Endodermal cell (in vitro differentiated cells): ENCODE results near the gene MROH8. TPM values are rescaled to one million over a fixed set of nuclear protein-coding genes. Genes with fewer than 3 reads are reported as not detected.
A peak's percentile ranks its signal among the peaks of the same experiment; 100 is the strongest.

Experiments
- DNase-seq: peaks from one replicate; pipeline ENCODE4 v3.0.0-alpha.2; 2017
- H3K27ac ChIP-seq: 2 replicates; pipeline ENCODE4 v1.5.1; 2013; ENCODE audit warnings: mild to moderate bottlenecking, low read depth, low read length, moderate library complexity
- H3K27me3 ChIP-seq: 2 replicates; pipeline ENCODE4 v1.6.1; 2013; ENCODE audit warnings: mild to moderate bottlenecking, low read length, moderate library complexity; ENCODE audit not compliant: insufficient read depth, control insufficient read depth, poor library complexity, severe bottlenecking
- H3K36me3 ChIP-seq: 2 replicates; pipeline ENCODE4 v1.7.0; 2013; ENCODE audit warnings: mild to moderate bottlenecking, low read length, moderate library complexity; ENCODE audit not compliant: control insufficient read depth, insufficient read depth
- H3K4me1 ChIP-seq: one replicate; pipeline ENCODE4 v1.7.0; 2013; ENCODE audit warnings: low read length; ENCODE audit not compliant: control insufficient read depth, insufficient read depth
- H3K4me3 ChIP-seq: 2 replicates; pipeline ENCODE4 v1.5.1; 2013; ENCODE audit warnings: mild to moderate bottlenecking, low read length, moderate library complexity
- H3K9ac ChIP-seq: 2 replicates; pipeline ENCODE4 v1.6.1; 2013; ENCODE audit warnings: mild to moderate bottlenecking, low read length, moderate library complexity; ENCODE audit not compliant: poor library complexity, severe bottlenecking; ENCODE audit errors: extremely low read depth
- H3K9me3 ChIP-seq: 2 replicates; pipeline ENCODE4 v1.6.1; 2013; ENCODE audit warnings: mild to moderate bottlenecking, low read length, moderate library complexity; ENCODE audit not compliant: control insufficient read depth
- H3K27ac Mint-ChIP-seq: 2 replicates; pipeline ENCODE4 v1.8.0; 2020; ENCODE audit warnings: mixed read lengths
- H3K27me3 Mint-ChIP-seq: 2 replicates; pipeline ENCODE4 v1.8.0; 2021; ENCODE audit warnings: mild to moderate bottlenecking, mixed read lengths; ENCODE audit not compliant: insufficient read depth
- H3K36me3 Mint-ChIP-seq: 2 replicates; pipeline ENCODE4 v1.8.0; 2020; ENCODE audit warnings: low read depth, mixed read lengths
- H3K4me1 Mint-ChIP-seq: 2 replicates; pipeline ENCODE4 v1.8.0; 2020; ENCODE audit warnings: mixed read lengths
- H3K4me3 Mint-ChIP-seq: 2 replicates; pipeline ENCODE4 v1.8.0; 2020; ENCODE audit warnings: mild to moderate bottlenecking, moderate library complexity, mixed read lengths
- H3K9me3 Mint-ChIP-seq: 2 replicates; pipeline ENCODE4 v1.8.0; 2020; ENCODE audit warnings: mild to moderate bottlenecking, mixed read lengths
- CTCF ChIP-seq: fragments of 200-600 bp; sonication (generic); conservative IDR thresholded peaks from 2 replicates; pipeline ENCODE4 v1.5.0; 2021; ENCODE audit warnings: antibody characterized with exemption, mild to moderate bottlenecking
- WGBS, 2 experiments: methylation state at CpG; one replicate each; pipeline versions ENCODE4 v1.1.5 to v1.1.7; 2013; ENCODE audit warnings: missing lambda C conversion rate in 2 of 2, mixed read lengths in 1 of 2; ENCODE audit not compliant: insufficient coverage in 1 of 2, insufficient read length in 1 of 2; 5-methylcytosine and 5-hydroxymethylcytosine counted together
- total RNA-seq, 2 donors: library from RNA; stranded (reverse); fragmentation: NEBNext Ultra II Directional in 1 of 2; extraction: Animal tissue kit (Norgen Biotek cat#: 25700) in 1 of 2; gene quantifications; 2 replicates in 1 of 2; 3 replicates in 1 of 2; pipeline ENCODE4 v1.2.1, GENCODE V29; 2021

MROH8 gene
- total RNA-seq, 2 donors from 2014 or later, result 1.8 to 2.8 TPM

DNA sequence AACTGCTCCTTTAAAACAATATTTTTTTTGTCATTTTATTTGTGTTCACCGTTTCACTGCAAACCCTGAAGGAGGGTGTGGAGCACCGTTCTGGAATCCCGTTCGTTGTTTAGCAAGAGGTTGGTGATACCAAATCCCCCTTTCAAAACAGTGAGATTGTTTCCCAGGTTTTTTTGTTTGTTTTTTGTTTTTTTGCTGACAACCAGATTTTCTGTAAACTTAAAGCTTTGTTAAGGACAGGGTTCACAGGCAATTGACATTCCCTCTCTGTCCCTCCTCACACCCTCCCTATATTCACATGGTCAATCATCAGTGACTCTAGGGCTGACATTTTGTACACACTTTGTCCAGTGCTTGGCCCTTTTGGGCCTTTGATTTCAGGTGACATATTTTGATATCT is 21.0 kb upstream of the MROH8 start:
- no peak for DNase-seq
- peaks cover 69% of the 10 kb centered on the region for H3K36me3 Mint-ChIP-seq
- H3K27ac Mint-ChIP-seq, result no peak overlapping the region
- no peak overlapping the region for H3K4me3 ChIP-seq
- TF ChIP-seq CTCF, result no peak
- H3K27me3 ChIP-seq, result no peaks in the 10 kb centered on the region
- H3K4me3 Mint-ChIP-seq, result no peak overlapping the region
- H3K9me3 Mint-ChIP-seq, result no peaks in the 10 kb centered on the region
- peaks cover 87% of the 10 kb centered on the region for H3K36me3 ChIP-seq
- H3K4me1 ChIP-seq, result no peaks in the 10 kb centered on the region
- H3K9me3 ChIP-seq, result no peaks in the 10 kb centered on the region
- H3K9ac ChIP-seq, result no peak overlapping the region
- H3K4me1 Mint-ChIP-seq, result peaks cover 1% of the 10 kb centered on the region
- 94 to 100% methylated on average over 2 to 4 of the region's 4 CpGs for WGBS, 2 experiments
- H3K27me3 Mint-ChIP-seq, result no peaks in the 10 kb centered on the region
- H3K27ac ChIP-seq, result no peak overlapping the region

DNA sequence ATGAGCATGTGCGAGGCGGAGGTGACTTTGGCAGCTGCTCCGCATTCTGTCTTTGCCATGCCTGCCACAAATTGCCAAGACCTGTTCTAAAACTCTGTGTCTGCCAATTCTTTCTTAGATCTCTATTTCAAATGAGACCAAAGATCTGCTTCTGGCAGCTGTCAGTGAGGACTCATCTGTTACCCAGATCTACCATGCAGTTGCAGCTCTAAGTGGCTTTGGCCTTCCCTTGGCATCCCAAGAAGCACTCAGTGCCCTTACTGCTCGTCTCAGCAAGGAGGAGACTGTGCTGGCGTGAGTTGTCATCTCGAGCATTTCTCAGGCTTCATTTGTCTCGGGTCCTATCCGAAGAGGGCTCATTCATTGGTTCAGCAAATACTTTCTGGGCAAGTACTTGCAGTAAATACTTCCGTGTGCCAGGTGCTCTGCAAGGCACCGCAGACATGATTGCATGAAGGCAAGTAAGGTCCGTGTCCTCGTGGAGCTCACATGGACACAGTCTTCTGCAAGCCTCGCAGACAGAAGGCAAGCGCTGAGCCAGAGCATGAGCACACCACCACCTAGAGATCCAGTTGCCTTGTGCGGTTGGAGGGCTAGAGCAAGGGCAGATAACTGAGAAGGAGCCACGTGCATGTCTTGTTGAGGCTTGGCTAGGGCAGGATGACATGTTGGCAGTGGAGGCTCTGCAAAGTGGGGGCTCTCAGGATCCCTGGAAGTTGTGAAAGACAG is 19.7 kb upstream of the MROH8 start:
- peaks cover 59% of the 10 kb centered on the region for H3K36me3 Mint-ChIP-seq

GRCh38 chr20:37194621-37195417 is 15.5 kb upstream of the MROH8 start:
- Histone ChIP-seq H3K27ac (peak overlapping the region; percentile 46), H3K36me3 (peaks cover 67% of the 10 kb centered on the region), H3K4me1 (no peaks in the 10 kb centered on the region), H3K4me3 (no peak overlapping the region), H3K9ac (no peak overlapping the region), H3K9me3 (no peaks in the 10 kb centered on the region), H3K27me3 (no peaks in the 10 kb centered on the region)
- 80 to 82% methylated on average over 9 to 14 of the region's 14 CpGs for WGBS, 2 experiments
- Mint-ChIP-seq H3K4me1 (peaks cover 5% of the 10 kb centered on the region), H3K4me3 (no peak overlapping the region), H3K27ac (peak overlapping the region; percentile 78), H3K27me3 (no peaks in the 10 kb centered on the region), H3K9me3 (no peaks in the 10 kb centered on the region), H3K36me3 (peaks cover 61% of the 10 kb centered on the region)
- TF ChIP-seq CTCF, result no peak
- DNase-seq, result peak; percentile 51

More for the DNA sequence above, 19.7 kb upstream of the MROH8 start:
- peaks cover 2% of the 10 kb centered on the region for H3K4me1 Mint-ChIP-seq
- no peaks in the 10 kb centered on the region for H3K9me3 Mint-ChIP-seq
- Histone ChIP-seq H3K4me1 (no peaks in the 10 kb centered on the region), H3K27me3 (no peaks in the 10 kb centered on the region), H3K36me3 (peaks cover 75% of the 10 kb centered on the region), H3K4me3 (no peak overlapping the region), H3K9ac (no peak overlapping the region), H3K9me3 (no peaks in the 10 kb centered on the region), H3K27ac (no peak overlapping the region)
- no peak overlapping the region for H3K27ac Mint-ChIP-seq
- no peak overlapping the region for H3K4me3 Mint-ChIP-seq
- DNase-seq, result no peak
- TF ChIP-seq CTCF, result no peak
- WGBS, 2 experiments, result 87 to 90% methylated on average over 14 to 16 of the region's 16 CpGs
- no peaks in the 10 kb centered on the region for H3K27me3 Mint-ChIP-seq
